B cell (primary cell): ENCODE data around the gene LILRA6.

Experiments used
- EZH2 ChIP-seq: IDR thresholded peaks from 2 replicates; pipeline ENCODE4 v1.6.1; 2012; ENCODE audit warnings: borderline replicate concordance, low read depth, mild to moderate bottlenecking, moderate library complexity, low read length; ENCODE audit not compliant: insufficient read depth, poor library complexity, severe bottlenecking
- TF ChIP-seq, protein P1 (sequence below): fragments of 200-600 bp; IDR thresholded peaks from one replicate; pipeline ENCODE4 v1.8.0; 2022; ENCODE audit warnings: antibody characterized with exemption, mild to moderate bottlenecking

DNA sequence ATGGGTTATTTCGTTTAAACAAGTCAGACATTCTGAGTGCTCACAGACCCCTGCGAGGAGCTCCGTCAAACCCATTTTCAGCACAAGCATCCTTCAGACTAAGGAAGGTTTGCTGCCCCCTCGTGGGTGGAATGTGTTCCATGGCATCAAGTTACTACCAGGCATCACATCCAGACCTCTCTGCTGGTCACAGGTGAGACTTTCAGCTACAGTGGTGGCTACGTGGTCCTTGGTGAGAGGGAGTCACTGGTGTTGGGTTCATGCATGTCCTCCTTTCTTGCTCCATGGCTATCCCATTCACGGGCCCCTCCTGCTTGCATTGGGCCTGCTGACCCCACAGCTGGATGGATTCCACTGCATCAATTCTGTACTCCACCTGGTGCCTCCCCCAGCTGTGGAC lies 23.5 kb upstream of the LILRA6 start:
- TF ChIP-seq, protein P1, sequence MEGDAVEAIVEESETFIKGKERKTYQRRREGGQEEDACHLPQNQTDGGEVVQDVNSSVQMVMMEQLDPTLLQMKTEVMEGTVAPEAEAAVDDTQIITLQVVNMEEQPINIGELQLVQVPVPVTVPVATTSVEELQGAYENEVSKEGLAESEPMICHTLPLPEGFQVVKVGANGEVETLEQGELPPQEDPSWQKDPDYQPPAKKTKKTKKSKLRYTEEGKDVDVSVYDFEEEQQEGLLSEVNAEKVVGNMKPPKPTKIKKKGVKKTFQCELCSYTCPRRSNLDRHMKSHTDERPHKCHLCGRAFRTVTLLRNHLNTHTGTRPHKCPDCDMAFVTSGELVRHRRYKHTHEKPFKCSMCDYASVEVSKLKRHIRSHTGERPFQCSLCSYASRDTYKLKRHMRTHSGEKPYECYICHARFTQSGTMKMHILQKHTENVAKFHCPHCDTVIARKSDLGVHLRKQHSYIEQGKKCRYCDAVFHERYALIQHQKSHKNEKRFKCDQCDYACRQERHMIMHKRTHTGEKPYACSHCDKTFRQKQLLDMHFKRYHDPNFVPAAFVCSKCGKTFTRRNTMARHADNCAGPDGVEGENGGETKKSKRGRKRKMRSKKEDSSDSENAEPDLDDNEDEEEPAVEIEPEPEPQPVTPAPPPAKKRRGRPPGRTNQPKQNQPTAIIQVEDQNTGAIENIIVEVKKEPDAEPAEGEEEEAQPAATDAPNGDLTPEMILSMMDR: peak; percentile 87
- no peak for TF ChIP-seq EZH2
